Ecto neural progenitor cell (in vitro differentiated cells): ENCODE measurements around the gene IL11.
A peak's percentile ranks its signal among the peaks of the same experiment; 100 is the strongest.

Experiments used
- DNase-seq: peaks from one replicate; pipeline ENCODE4 v3.0.0-alpha.2; 2018; ENCODE audit warnings: low spot score

IL11 gene

DNA sequence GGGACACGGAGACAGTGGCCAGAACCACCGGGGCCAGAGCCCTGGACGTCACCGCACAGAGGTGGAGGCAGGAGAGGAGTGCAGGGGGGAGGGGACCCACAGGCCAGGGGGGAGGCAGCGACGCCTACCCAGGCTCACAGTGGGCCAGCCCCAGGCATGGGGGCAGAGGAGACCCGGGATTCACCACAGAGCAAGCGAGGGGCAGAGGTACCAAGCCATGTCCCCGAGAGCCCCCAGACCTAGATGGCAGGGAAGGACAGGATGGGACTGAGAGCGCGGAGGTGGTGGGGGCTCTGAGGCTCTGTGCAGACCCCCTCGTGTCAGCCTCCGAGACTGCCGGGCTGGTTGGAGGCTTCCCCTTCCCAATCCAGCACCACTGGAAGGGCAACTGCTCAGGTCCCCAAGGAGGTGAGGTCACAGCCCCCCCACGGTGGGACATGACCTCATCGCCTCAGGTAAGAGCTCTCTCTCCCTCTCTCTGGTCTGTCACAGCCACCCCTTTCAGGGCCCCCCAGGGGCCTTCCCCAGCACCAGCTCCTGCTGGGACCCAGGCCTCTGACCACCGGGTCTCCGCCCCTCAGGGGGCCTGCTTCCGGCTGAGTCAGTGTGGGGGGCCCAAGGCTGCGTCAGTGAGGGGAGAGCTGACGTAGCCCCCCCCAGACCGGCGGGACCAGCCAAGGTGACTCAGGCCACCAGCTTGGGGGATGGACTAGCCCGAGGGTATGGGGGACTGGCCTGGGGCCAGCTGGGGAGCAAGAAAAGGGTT is 2.2 kb upstream of the IL11 start:
- DNase-seq = no peak

DNA sequence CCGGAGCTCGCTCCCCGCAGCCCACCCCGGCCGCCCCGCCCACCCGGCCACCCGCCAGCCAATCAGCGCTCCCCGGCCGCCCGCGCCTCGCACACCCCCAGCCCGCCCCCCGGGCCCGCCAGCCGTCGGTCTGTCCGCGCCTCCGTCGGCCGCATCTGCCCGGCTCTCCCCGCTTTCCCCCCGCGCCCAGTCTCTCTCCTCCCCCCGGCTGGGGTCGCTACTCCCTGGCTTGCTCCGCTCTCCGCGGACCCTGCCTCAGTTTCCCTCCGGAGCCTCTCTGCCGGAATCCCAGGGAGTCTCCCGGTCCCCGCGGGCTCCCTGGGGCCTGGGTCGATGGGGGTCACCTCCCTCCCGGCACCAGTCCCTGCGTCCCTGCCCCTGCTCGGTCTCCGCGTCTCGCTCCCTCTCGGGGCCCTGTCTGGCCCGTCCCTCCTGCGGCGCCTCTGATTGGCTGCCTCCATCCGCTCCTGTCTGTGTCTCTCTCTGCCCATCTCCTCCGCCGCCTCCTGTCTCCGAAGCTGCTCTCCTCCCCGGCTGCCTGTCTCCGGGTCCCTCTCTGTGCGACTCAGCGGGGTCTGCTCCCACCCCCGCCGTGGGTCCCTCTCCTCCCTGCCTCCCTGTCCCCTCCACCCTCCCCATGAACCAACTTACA is 484 bp downstream of the IL11 start:
- DNase-seq = peak; percentile 86

GRCh38 chr19:55368701-55369563 is 1.3 kb downstream of the IL11 start:
- DNase-seq = no peak

GRCh38 chr19:55368106-55368505 is 2.2 kb downstream of the IL11 start:
- no peak for DNase-seq

GRCh38 chr19:55366790-55367189 is 3.5 kb downstream of the IL11 start:
- DNase-seq = no peak

DNA sequence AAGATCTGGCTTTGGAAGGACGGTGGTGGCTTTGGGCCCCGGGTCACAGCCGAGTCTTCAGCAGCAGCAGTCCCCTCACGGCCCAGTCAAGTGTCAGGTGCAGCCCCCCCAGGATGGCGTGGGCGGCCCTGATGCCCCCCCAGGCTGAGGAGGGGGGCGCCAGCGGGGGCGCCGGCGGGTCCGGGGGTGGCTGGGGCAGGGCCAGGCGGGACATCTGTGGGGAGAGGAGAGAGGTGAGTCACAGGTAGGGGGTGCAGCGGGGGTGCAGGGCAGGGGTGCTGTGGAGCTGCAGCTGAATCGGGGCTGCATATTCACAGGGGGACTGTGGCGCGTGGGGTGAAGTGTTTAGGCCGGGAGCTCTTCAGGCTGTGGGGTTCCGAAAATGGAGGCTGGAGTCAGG is 4.3 kb downstream of the IL11 start:
- no peak for DNase-seq

DNA sequence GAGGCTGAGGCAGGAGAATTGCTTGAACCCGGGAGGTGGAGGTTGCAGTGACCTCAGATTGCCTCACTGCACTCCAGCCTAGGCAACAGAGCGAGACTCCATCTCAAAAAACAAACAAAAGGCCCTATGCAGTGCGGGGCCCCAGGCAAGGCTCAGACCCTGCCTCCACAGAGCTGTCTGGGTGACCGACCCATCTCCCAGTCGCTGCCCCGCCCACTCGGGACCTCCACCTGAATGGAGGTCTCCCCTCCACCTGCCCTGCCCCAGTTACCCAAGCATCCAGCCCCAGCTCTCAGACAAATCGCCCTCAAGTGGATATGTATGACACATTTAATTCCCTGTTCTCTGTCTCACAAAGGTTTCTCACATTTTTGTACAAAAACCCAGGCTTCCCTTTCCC is 5.0 kb downstream of the IL11 start:
- DNase-seq = no peak

GRCh38 chr19:55362990-55363716 is 7.1 kb downstream of the IL11 start, which contains the start of gene GARIN5B:
TSS of gene GARIN5B (minus strand) at chr19:55363260. CDS start at chr19:55363066, 194 bp downstream.
- DNase-seq = no peak

DNA sequence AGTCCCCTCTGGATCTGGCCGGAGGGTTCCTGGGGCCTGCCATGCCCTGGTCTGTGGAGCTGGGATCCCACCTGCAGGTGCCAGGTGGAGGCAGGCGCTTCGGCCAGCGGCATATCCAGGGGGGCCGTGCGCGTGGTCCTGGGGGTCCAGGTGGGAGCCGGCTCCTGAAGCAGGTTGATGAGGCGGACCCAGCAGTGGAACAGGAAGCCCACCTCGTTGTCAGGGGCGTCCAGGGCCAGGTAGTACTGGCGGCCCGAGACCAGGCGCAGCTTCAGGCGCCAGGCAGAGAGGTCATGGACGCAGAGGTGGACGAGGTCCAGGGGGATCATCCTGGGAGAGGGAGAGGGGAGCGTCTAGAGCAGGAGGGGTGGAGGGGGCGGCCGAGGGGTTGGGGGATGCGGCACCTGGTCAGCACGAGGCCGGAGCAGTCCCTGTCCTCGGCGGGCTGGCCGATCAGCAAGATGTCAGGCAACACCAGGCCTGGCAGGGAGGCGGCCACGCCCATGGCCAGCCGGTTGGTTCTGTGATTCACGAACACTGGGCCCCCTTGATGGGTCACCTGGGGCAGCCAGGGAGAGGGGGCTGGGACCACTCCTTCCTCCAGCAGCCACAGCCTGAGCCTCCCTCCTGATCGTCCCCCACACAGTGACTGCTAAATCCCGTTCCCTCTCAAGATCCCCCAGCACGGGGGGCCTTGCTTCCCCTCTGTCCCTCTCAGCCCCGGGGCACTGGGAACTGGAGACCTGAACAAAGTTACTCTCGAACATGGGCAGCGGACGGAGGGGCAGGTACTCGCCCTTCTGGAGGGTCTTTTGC is 7.9 kb downstream of the IL11 start:
- no peak for DNase-seq

DNA sequence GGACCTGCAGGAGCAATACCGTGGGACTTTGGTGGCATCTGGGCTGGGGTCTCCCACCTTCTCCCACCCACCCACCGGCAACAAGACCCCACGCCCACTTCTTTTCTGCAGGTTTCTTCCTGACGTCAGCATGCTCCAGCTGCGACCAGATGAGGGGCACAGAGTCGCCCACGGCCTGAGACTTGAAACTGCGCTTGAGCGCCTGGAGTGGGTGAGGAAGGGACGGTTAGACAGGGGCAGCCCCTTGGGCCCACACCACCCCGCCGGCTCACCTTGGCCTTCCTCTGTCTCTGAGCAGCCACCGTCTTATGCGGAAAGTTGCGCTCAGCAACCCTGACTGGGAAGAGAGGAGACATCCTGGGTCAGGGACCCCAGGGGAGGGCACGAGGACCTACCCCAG is 9.4 kb downstream of the IL11 start:
- no peak for DNase-seq

DNA sequence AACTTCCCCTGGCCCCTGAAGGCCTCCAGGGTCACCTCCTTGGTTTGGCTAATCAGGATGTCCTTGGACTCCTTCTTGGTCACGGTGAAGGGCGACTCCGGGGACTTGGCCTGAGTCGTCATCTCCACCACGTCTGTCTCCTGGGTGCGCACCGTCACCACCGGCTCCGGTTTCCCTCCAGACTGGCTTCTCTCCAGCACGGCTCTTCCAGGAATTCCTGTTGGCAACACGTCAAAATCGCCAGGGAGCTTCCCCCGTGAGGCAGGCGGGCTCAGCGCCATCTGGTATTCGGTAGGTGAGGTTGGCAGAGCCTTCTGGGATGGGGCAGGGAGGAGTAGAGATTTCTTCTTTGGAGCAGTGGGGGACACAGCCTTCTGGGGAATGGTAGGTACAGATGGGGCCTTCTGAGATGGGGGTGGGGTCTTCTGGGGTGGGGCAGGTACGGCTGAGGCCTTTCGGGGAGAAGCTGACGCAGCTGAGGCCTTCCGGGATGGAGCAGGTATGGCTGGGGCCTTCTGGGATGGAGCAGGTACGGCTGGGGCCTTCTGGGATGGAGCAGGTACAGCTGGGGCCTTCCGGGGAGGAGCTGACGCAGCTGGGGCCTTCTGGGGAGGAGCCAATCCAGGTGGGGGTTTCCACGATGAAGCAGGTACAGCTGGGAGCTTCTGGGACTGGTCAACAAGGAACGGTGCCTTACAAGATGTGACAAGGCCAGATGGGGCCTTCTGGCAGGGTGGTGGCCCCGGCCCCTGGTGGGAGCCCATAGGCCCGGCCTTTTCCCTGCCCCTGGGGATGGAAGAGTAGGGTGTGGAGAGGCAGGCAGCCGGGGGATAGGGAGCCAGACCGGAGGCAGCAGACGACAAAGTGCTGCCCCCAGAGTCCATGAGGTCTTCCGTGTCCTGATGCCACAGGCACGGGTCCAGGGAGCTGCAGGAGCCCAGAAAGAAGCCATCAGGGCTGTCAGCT is 11.0 kb downstream of the IL11 start:
- no peak for DNase-seq

DNA sequence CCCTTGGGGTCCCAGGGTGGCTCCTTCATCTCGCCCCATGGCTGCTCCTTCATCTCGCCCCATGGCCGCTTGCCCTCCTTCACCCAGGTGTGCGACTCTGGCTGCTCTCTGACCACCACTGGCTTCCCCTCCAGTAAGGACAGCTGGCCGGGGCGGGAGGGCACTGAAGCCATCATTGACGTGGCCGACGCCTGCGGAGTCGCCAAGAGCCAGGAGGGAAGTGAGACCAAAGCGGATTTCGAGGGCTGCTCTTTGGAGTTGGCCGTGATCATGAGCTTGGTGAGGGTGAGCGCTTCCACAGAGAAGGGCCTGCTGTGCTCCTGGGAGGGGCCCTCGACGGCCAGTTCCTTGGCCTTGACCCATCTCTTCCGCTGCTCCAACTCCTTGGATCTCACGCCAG is 11.8 kb downstream of the IL11 start:
- DNase-seq = no peak

- no peak for DNase-seq
These were observed 14.9 kb downstream of the IL11 start for GRCh38 chr19:55355213-55355821.

DNA sequence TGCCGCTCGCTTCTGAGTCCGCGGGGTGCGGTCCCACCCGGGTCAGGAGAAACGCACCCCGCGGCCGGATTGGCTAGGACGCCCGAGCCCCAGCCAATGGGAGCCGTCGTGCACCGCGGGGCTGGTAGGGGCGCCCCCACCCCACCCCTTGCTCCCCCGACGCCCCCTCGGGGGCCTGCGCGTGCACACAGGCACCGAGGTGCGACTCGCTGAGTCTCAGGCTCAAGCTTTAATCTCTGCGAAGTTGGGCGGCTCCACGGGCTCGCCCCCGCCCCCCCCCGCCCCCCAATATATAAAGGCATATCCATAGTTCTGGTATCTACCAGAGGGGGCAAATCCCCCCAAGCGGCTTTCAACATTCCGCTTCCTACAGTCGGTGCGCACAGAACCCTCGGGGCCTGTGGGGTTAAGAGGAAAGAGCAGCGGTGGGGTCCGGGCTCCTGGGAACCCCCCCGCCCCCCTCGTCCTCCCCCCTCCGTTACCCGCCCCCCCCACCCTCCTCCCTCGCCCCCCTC is 15.5 kb downstream of the IL11 start, which contains the start of gene COX6B2:
Gene COX6B2 (minus strand): TSS at position 22 of the 515 bp plus-strand sequence. CDS start 198 bp downstream, outside the sequence.
- DNase-seq = no peak

DNA sequence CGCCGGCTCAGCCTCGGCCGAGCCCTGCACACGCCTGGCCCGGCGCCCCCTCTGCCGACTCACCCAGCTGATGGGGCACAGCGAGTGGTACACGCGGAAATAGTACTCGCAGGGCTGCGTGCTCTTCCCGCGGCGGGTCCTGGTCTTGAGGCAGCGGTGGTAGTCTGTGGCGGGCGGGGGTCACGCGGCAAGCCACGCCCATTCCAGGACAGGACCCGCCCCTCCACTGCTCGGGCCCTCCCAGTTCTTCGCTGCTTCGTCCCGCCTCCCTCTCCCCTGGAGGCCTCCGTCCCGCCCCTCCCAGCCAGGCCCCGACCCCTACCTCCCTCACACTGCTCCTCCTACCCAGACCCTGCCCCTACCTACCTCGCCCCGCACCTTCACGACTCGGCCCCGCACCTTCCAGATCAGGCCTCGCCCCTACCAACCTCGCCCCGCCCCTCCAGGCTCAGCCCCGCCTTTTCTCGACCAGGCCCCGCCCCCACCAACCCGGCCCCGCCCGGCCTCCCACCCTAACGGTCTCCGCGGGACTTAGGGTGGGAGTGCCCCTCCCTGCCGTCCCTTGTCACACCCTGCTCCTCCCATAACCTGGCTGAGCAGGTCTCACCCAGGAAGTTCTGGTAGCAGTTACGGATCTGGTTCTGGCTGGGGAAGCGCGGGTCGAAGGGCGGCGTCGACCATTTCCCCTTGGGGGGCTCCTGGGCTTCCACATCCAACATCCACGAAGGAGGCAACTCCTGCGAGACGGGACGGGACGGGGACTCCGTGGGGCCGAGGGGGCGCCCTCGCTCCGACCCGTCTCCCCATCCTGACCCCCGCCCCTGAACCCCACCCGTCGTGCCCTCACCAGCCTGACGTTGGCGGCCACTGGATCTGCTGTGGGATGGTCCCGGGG is 16.2 kb downstream of the IL11 start:
- DNase-seq = peak; percentile 86

- DNase-seq = no peak
These were observed 16.9 kb downstream of the IL11 start for GRCh38 chr19:55353356-55353802.

DNA sequence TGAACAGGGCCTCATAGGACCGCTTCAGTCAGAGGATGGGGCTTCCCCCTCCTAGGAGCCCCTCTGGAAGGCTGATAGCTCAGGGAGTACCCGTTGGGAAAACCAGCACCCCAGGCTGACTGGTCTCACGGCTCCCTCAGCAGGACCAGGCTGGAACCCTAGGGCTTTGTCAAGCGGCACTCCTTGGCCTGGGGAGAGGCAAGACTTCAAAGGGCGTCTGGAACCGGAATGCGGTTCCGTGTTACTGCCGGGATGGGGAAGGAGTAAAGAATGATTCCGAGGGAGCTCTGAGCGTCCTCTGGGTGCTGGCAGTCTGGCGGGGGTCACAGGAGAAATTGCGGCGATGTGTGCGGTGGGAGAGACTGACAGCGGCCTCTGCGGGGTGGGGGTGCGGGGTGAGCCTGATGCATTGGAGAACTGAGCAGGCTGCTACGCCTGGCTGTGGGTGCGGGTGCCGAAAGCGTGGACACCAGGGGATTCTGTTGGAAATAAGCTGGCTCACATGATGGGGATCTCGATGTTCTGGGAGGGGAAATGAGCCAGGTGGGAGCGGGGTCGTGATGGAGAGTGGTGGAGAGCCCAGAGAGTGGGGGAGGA is 17.6 kb downstream of the IL11 start:
- DNase-seq = no peak

DNA sequence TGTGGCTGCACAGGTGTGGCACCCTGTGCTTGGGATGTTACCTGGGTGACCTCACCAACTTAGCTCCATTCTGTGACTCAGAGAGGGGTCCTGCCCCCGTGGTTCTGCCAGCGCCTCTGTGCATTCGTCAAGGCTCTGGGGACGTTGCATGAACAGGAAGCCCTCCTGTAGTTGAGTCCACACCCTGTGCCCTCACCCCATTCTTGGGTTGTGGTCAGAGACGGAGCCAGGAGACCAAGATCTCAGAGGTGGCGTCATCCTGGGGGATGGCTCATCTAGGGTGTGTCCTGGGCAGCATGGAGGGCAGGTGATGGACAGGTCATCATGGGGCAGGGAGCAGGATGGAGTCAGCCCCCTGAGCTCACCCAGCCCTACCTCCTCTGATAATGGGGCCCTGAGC is 18.2 kb downstream of the IL11 start:
- DNase-seq = no peak
